ENCODE measurements around the gene EMC10. TPM values are rescaled to one million over a fixed set of nuclear protein-coding genes. Genes with fewer than 3 reads are reported as not detected.

Gene EMC10
- total RNA-seq, 1 experiment from 2014 or later = 109 TPM

- DNase-seq = no peak
- H3K27me3 Mint-ChIP-seq (ENCODE audit: low read depth) = peaks cover 31% of the 10 kb centered on the region
- H3K4me3 Mint-ChIP-seq = no peak overlapping the region; a peak in 1 of 5 replicates
- Histone ChIP-seq H2BK120ac (ENCODE audit: low read depth, low read length, poor library complexity, severe bottlenecking) (no peak overlapping the region), H3K79me1 (ENCODE audit: insufficient read depth, low read depth, low read length, poor library complexity, severe bottlenecking) (no peaks in the 10 kb centered on the region), H3K18ac (ENCODE audit: insufficient read length, low read depth, low read length) (no peak overlapping the region), H2AK5ac (ENCODE audit: insufficient read length, low read length) (no peak overlapping the region), H4K20me1 (ENCODE audit: control insufficient read depth, insufficient read depth, insufficient read length) (no peaks in the 10 kb centered on the region), H3K23me2 (ENCODE audit: insufficient read length, low read depth, low read length, poor library complexity, severe bottlenecking) (no peaks in the 10 kb centered on the region), H4K5ac (ENCODE audit: insufficient read length, low read depth, low read length) (no peak overlapping the region), H3K9me3 (ENCODE audit: control insufficient read depth, low read depth, low read length) (peaks cover 6% of the 10 kb centered on the region), H3K27me3 (ENCODE audit: insufficient read depth, low read length) (no peaks in the 10 kb centered on the region), H3K14ac (ENCODE audit: insufficient read depth, low read length) (no peak overlapping the region), H3K23ac (ENCODE audit: insufficient read length, low read depth, low read length) (no peak overlapping the region), H4K8ac (replicated peaks; ENCODE audit: insufficient read length, low read depth, low read length) (no peak overlapping the region), H3T11ph (ENCODE audit: low read length) (no peak overlapping the region), H3K79me2 (ENCODE audit: insufficient read depth, low read length) (no peaks in the 10 kb centered on the region), H2BK20ac (ENCODE audit: low read depth, low read length, poor library complexity, severe bottlenecking) (no peak overlapping the region), H3K4me1 (ENCODE audit: insufficient read depth, low read length) (no peaks in the 10 kb centered on the region), H3K27ac (ENCODE audit: insufficient read length, low read depth, low read length) (no peak overlapping the region), H2BK12ac (ENCODE audit: insufficient read length, low read depth, low read length) (no peak overlapping the region), H3K4me2 (ENCODE audit: insufficient read depth, insufficient read length, low read length) (no peak overlapping the region), H3K56ac (ENCODE audit: insufficient read length, low read depth, low read length) (no peak overlapping the region), H2AFZ (ENCODE audit: low read length) (no peak overlapping the region), H3K9ac (ENCODE audit: extremely low read depth, insufficient read length, low read length) (no peak overlapping the region), H3K4ac (ENCODE audit: low read depth, low read length) (no peak overlapping the region), H2BK5ac (ENCODE audit: insufficient read length, low read length) (no peak overlapping the region), H4K91ac (ENCODE audit: insufficient read length, low read depth, low read length) (no peak overlapping the region), H2BK15ac (ENCODE audit: low read depth, low read length) (no peak overlapping the region)
- TF ChIP-seq CTCF (conservative IDR thresholded peaks at IDR 0.05) = no peak
- peaks cover 0 to 18% (median 15%) of the 10 kb centered on the region in 3 experiments; a peak in 4 of 7 replicates for H3K36me3 Mint-ChIP-seq (ENCODE audit: insufficient read depth in 1 of 3, low read depth in 3 of 3)
- no peak overlapping the region for H3K27ac Mint-ChIP-seq
- WGBS (ENCODE audit: extremely low coverage, insufficient read length, low lambda C conversion rate) = no CpG with 5 or more reads among the region's 11 CpGs
- peaks cover 8% of the 10 kb centered on the region in 2 experiments; a peak in 4 of 5 replicates for H3K9me3 Mint-ChIP-seq
- H3K4me1 Mint-ChIP-seq = peaks cover 7 to 8% of the 10 kb centered on the region in 2 experiments
These were observed 59.4 kb downstream of the EMC10 start for GRCh38 chr19:50535672-50536187.
